Mesothelial cell of epicardium (in vitro differentiated cells): Measurements from ENCODE around the gene GLYAT. TPM values are rescaled to one million over a fixed set of nuclear protein-coding genes. Genes with fewer than 3 reads are reported as not detected.

Experiments used
- DNase-seq, 2 experiments: peaks; one replicate each; pipeline ENCODE4 v3.0.0; 2021; ENCODE audit warnings: low spot score in 2 of 2; ENCODE audit not compliant: unreplicated experiment in 2 of 2
- H3K27ac Mint-ChIP-seq: 2 replicates; pipeline ENCODE4 v1.8.0; 2021; ENCODE audit warnings: mixed read lengths
- H3K27me3 Mint-ChIP-seq: 2 replicates; pipeline ENCODE4 v1.8.0; 2021; ENCODE audit warnings: low read depth, mixed read lengths
- H3K36me3 Mint-ChIP-seq: 2 replicates; pipeline ENCODE4 v1.8.0; 2021; ENCODE audit warnings: mixed read lengths
- H3K4me1 Mint-ChIP-seq: 2 replicates; pipeline ENCODE4 v1.8.0; 2021; ENCODE audit warnings: mixed read lengths
- H3K4me3 Mint-ChIP-seq: 2 replicates; pipeline ENCODE4 v1.8.0; 2021; ENCODE audit warnings: mild to moderate bottlenecking, moderate library complexity, mixed read lengths
- H3K9me3 Mint-ChIP-seq: 2 replicates; pipeline ENCODE4 v1.8.0; 2021; ENCODE audit warnings: mixed read lengths
- total RNA-seq: library from RNA; stranded (reverse); gene quantifications from 3 replicates; pipeline ENCODE4 v1.2.1, GENCODE V29; 2021
- TF ChIP-seq, protein P1 (sequence below): fragments of 200-600 bp; sonication (generic); IDR thresholded peaks from one replicate; pipeline ENCODE4 v1.5.0; 2021; ENCODE audit warnings: antibody characterized with exemption; ENCODE audit not compliant: unreplicated experiment

Gene GLYAT
- total RNA-seq, 1 donor from 2014 or later = not detected

- H3K9me3 Mint-ChIP-seq = peaks cover 71% of the 10 kb centered on the region
- TF ChIP-seq, protein P1, sequence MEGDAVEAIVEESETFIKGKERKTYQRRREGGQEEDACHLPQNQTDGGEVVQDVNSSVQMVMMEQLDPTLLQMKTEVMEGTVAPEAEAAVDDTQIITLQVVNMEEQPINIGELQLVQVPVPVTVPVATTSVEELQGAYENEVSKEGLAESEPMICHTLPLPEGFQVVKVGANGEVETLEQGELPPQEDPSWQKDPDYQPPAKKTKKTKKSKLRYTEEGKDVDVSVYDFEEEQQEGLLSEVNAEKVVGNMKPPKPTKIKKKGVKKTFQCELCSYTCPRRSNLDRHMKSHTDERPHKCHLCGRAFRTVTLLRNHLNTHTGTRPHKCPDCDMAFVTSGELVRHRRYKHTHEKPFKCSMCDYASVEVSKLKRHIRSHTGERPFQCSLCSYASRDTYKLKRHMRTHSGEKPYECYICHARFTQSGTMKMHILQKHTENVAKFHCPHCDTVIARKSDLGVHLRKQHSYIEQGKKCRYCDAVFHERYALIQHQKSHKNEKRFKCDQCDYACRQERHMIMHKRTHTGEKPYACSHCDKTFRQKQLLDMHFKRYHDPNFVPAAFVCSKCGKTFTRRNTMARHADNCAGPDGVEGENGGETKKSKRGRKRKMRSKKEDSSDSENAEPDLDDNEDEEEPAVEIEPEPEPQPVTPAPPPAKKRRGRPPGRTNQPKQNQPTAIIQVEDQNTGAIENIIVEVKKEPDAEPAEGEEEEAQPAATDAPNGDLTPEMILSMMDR = no peak
- H3K27me3 Mint-ChIP-seq = no peaks in the 10 kb centered on the region
- DNase-seq = no peak
- H3K4me3 Mint-ChIP-seq = no peak overlapping the region
- H3K27ac Mint-ChIP-seq = no peak overlapping the region
- H3K36me3 Mint-ChIP-seq = no peaks in the 10 kb centered on the region
- H3K4me1 Mint-ChIP-seq = no peaks in the 10 kb centered on the region
Measured at GRCh38 chr11:58770166-58770565, 38.4 kb upstream of the GLYAT start.

DNA sequence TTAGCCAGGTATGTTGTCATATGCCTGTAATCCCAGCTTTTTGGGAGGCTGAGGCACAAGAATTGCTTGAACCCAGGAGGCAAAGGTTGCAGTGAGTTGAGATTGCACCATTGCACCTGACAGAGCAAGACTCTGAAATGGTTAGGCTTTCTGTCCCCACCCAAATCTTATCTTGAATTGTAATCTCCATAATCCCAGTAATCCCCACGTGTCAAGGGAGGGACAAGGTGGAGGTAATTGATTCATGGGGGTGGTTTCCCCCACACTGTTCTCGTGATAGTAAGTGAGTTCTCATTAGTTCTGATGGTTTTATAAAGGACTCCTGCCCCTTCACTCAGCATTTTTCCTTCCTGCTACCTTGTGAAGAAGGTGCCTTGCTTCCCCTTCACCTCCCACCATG, 37.6 kb upstream of the GLYAT start:
- H3K27me3 Mint-ChIP-seq = no peaks in the 10 kb centered on the region
- no peaks in the 10 kb centered on the region for H3K36me3 Mint-ChIP-seq
- DNase-seq = no peak
- no peaks in the 10 kb centered on the region for H3K4me1 Mint-ChIP-seq
- peaks cover 73% of the 10 kb centered on the region for H3K9me3 Mint-ChIP-seq
- TF ChIP-seq, protein P1 = no peak
- no peak overlapping the region for H3K27ac Mint-ChIP-seq
- H3K4me3 Mint-ChIP-seq = no peak overlapping the region

GRCh38 chr11:58768137-58768536, 36.4 kb upstream of the GLYAT start:
- TF ChIP-seq, protein P1 = no peak
- no peak overlapping the region for H3K4me3 Mint-ChIP-seq
- H3K27ac Mint-ChIP-seq = no peak overlapping the region
- no peaks in the 10 kb centered on the region for H3K27me3 Mint-ChIP-seq
- peaks cover 77% of the 10 kb centered on the region for H3K9me3 Mint-ChIP-seq
- H3K36me3 Mint-ChIP-seq = no peaks in the 10 kb centered on the region
- H3K4me1 Mint-ChIP-seq = no peaks in the 10 kb centered on the region
- DNase-seq = no peak

DNA sequence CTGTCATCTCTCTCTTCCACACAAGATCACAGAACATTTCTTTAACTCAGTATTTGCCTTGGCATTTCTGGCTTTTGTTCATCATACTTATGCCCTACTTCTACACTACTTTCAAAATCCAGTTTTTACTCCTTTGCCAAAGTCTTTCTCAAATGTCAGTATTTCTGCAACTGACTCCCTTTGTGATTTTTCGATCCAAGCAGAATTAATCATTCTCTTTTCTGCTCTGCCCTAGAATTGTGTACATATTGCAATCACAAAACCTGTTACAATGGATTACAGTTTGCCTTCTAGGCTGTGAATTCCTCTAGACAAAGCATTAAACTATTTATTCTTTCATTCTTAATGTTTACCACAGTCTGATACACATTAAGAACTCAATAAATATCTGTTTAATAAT, 33.3 kb upstream of the GLYAT start:
- Mint-ChIP-seq H3K27ac (no peak overlapping the region), H3K4me1 (no peaks in the 10 kb centered on the region), H3K27me3 (no peaks in the 10 kb centered on the region), H3K9me3 (peaks cover 69% of the 10 kb centered on the region), H3K4me3 (no peak overlapping the region), H3K36me3 (no peaks in the 10 kb centered on the region)
- TF ChIP-seq, protein P1 = no peak
- DNase-seq = no peak

DNA sequence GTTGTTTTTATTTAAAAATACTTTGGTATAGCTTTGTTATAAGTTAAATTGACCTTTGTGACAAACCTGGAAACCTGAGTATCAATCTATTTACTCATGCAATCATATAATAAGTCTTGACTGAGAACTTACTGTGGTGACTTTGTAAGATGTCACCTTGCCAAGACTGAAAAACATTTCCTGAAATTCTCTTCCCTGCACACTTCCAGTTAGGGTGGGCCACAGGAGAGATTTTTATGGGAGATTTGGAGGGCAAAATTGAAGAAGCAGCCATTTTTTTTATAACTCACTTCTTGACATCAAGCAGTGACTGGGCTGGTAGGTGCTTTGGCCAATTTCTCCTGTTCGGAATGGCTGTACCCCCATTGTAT, 31.4 kb upstream of the GLYAT start:
- Mint-ChIP-seq H3K27ac (no peak overlapping the region), H3K4me1 (no peaks in the 10 kb centered on the region), H3K36me3 (no peaks in the 10 kb centered on the region), H3K4me3 (no peak overlapping the region), H3K9me3 (peaks cover 67% of the 10 kb centered on the region), H3K27me3 (no peaks in the 10 kb centered on the region)
- DNase-seq = no peak
- TF ChIP-seq, protein P1 = no peak
